Colonic mucosa (tissue), 4 donors: ENCODE measurements around the gene BCL2L13. TPM values are rescaled to one million over a fixed set of nuclear protein-coding genes. Genes with fewer than 3 reads are reported as not detected.

ENCODE experiments used
- DNase-seq: peaks from one replicate; pipeline ENCODE4 v3.0.0-alpha.2; 2020
- H3K27ac ChIP-seq: fragments of 200-600 bp; one replicate; pipeline ENCODE4 v1.8.0; 2021
- H3K27me3 ChIP-seq: fragments of 200-600 bp; one replicate; pipeline ENCODE4 v1.8.0; 2021
- H3K36me3 ChIP-seq: fragments of 200-600 bp; one replicate; pipeline ENCODE4 v1.8.0; 2021
- H3K4me1 ChIP-seq: fragments of 200-600 bp; one replicate; pipeline ENCODE4 v1.8.0; 2021; ENCODE audit warnings: mild to moderate bottlenecking
- H3K4me3 ChIP-seq: fragments of 200-600 bp; one replicate; pipeline ENCODE4 v1.8.0; 2021
- H3K9ac ChIP-seq, 2 donors: one replicate each; pipeline ENCODE4 v1.7.0; 2013; ENCODE audit warnings: control low read depth in 2 of 2, low read depth in 2 of 2, low read length in 2 of 2
- H3K9me3 ChIP-seq: fragments of 200-600 bp; one replicate; pipeline ENCODE4 v1.8.0; 2021
- CTCF ChIP-seq: fragments of 200-600 bp; IDR thresholded peaks from one replicate; pipeline ENCODE4 v1.8.0; 2022; ENCODE audit warnings: antibody characterized with exemption, mild to moderate bottlenecking
- intact Hi-C: fragments of 100-400 bp; cut with DNase I; formaldehyde crosslinking; loops from one replicate; pipeline ENCODE4 v1.14.1; 2022
- total RNA-seq, 2 donors: library from RNA; stranded (reverse); fragmentation: NEBNext Ultra II Directional in 1 of 2; extraction: Animal tissue kit (Norgen Biotek cat#: 25700) in 1 of 2; gene quantifications; one replicate each; pipeline ENCODE4 v1.2.1, GENCODE V29; 2021
- donor health status: healthy.
- donor health status: DM: no; HTN: no; CAD: no.
- donor health status: DM: no; HTN: no; CAD: no.

Gene BCL2L13
- total RNA-seq, 2 donors from 2014 or later, result 44.9 to 47.2 TPM

- H3K4me1 ChIP-seq, result peaks cover 8% of the 10 kb centered on the region
- intact Hi-C loops, result no loop called here
- no peak for DNase-seq
- no peak for TF ChIP-seq CTCF
- no peaks in the 10 kb centered on the region for H3K9me3 ChIP-seq
- H3K4me3 ChIP-seq, result no peak overlapping the region
- H3K27me3 ChIP-seq, result no peaks in the 10 kb centered on the region
- H3K27ac ChIP-seq, result no peak overlapping the region
- no peak overlapping the region for H3K9ac ChIP-seq
- no peaks in the 10 kb centered on the region for H3K36me3 ChIP-seq
Measured at GRCh38 chr22:17774926-17775685, 136.5 kb downstream of the BCL2L13 start.

GRCh38 chr22:17775781-17776465 lies 137.4 kb downstream of the BCL2L13 start:
- no peak overlapping the region for H3K27ac ChIP-seq

GRCh38 chr22:17777005-17777716 lies 138.6 kb downstream of the BCL2L13 start:
- DNase-seq, result no peak
- H3K4me1 ChIP-seq, result peaks cover 15% of the 10 kb centered on the region
- no peaks in the 10 kb centered on the region for H3K27me3 ChIP-seq
- TF ChIP-seq CTCF, result no peak
- intact Hi-C loops, result no loop called here
- H3K9me3 ChIP-seq, result no peaks in the 10 kb centered on the region
- H3K36me3 ChIP-seq, result no peaks in the 10 kb centered on the region
- H3K27ac ChIP-seq, result peak overlapping the region; percentile 51
- peak overlapping the region; percentile 30 for H3K4me3 ChIP-seq
- H3K9ac ChIP-seq, result peak overlapping the region; percentile 13 to 66

More at GRCh38 chr22:17775781-17776465, 137.4 kb downstream of the BCL2L13 start:
- Histone ChIP-seq H3K9me3 (no peaks in the 10 kb centered on the region), H3K27me3 (no peaks in the 10 kb centered on the region), H3K9ac (no peak overlapping the region), H3K36me3 (no peaks in the 10 kb centered on the region), H3K4me1 (peaks cover 8% of the 10 kb centered on the region), H3K4me3 (no peak overlapping the region)
- intact Hi-C loops, result no loop called here
- TF ChIP-seq CTCF, result no peak
- no peak for DNase-seq

- Histone ChIP-seq H3K27me3 (no peaks in the 10 kb centered on the region), H3K4me1 (peaks cover 19% of the 10 kb centered on the region), H3K36me3 (no peaks in the 10 kb centered on the region), H3K9ac (peak overlapping the region; percentile 13 to 66), H3K27ac (peak overlapping the region; percentile 51), H3K4me3 (peak overlapping the region; percentile 30), H3K9me3 (no peaks in the 10 kb centered on the region)
- intact Hi-C loops, result no loop called here
- DNase-seq, result no peak
- TF ChIP-seq CTCF, result no peak
Measured at GRCh38 chr22:17777717-17778044, 139.1 kb downstream of the BCL2L13 start.

GRCh38 chr22:17778412-17778976 lies 139.9 kb downstream of the BCL2L13 start:
- Histone ChIP-seq H3K27me3 (no peaks in the 10 kb centered on the region), H3K4me1 (peaks cover 12% of the 10 kb centered on the region), H3K9ac (no peak overlapping the region), H3K4me3 (no peak overlapping the region), H3K36me3 (no peaks in the 10 kb centered on the region), H3K9me3 (no peaks in the 10 kb centered on the region), H3K27ac (no peak overlapping the region)
- TF ChIP-seq CTCF, result no peak
- DNase-seq, result no peak
- intact Hi-C loops, result no loop called here
